ENCODE measurements around the gene PDXP.
A peak's percentile ranks its signal among the peaks of the same experiment; 100 is the strongest.
"Not testable (repeated sequence)": the region's sequence is repeated elsewhere in the genome, so short reads cannot be mapped to it uniquely, and the experiment has no call there.

PDXP gene

DNA sequence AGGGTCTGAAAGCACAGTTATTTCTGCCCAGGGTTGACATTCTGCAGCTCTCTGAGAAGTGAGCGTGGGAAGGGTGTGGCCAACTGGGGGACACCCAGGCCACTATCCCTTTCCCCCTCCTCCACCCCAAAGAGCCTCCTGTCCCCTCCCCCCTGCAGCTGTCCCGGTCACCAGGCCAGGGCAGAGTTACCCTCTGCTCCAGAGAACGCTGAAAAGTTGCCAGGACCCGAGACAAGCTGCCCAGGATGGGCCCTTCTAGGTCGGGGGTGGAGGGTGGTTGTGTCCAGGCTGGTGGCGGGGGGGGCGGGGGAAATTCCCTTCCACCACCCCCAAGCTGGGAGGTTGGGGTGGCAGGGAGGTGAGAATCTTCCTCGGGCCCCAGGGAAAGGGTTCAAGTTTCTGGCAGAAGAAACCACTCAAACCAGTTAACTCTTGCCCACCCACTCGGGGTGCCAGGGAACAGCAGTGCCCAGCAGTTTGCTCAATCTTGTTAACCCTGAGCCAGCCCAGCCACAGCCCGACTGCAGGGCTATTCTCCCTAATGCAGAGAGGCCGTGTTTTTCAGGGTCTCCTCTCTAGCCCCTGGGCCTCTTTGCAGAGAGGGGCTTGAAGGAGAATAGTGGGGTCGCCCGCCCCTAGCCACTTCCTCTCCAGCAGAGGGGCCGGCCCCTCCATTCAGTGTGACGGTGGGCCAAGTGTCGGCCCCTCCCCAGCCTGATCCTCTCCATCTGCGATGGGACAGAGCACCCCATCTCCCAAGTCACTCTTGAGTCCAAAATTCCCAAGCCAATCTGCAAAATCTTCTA is 17.6 kb downstream of the PDXP start:
- no peak for DNase-seq

DNA sequence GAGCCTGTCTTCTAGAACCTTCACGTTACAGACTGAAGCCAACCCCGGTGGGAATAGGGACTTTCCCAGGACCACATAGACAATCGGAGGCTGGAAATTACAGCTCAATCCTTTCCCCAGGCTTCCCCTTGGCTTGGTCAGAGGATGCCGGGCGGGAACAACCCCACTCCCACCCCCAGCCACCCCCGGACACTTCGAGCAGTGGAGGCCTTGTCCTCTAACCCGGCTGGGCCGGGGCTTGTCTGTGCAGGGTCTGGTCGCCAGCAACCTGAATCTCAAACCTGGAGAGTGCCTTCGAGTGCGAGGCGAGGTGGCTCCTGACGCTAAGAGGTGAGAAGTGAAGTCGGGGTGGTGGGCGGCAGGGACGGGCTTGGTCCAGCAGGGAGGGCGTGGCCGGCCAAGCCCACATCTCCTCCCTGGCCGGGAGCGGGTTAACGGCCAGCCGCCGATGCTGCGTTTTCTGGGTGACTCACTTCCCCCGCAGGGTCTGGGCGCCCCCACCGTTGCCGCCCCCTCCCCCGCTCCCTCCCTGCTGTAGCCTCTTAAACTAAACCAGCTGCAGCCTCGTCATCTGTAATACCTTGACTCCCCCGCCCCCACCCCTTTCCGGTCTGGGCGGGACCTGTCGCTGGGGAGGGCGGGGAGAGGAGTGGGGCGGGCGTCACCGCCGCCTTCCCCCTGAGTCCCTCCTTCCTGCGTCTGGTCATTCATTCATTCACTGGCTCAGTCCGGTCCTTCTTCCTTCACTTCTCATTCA is 18.4 kb downstream of the PDXP start:
- no peak for DNase-seq

DNA sequence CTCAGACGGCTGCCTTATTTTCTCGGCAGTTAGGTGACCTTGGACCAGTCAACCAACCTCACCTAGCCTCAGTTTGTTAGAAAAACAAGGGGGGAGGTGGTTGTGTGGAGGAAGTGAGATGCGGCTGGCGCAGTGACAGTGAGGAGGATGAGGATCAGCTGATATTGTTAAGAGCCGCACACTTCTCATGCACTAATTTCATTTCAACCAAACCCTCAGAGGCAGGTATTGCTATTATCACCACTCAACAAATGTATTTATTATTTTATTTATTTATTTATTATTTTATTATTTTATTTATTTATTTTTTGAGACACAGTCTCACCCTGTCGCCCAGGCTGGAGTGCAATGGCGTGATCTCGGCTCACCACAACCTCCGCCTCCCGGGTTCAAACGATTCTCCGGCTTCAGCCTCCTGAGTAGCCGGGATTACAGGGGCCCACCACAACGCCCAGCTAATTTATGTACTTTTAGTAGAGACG is 19.0 kb downstream of the PDXP start:
- no peak for DNase-seq

DNA sequence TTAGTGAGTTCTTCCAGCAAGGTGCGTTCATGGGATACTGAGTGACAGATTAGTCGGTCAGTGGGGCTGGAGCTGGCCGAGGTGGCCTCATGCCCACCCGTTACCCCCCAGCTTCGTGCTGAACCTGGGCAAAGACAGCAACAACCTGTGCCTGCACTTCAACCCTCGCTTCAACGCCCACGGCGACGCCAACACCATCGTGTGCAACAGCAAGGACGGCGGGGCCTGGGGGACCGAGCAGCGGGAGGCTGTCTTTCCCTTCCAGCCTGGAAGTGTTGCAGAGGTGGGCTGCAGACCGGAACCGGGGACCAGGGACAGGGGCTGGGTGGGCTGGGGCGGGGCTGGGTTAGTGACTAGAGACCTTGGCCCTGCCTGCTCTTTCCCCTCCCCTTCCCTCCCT is 19.8 kb downstream of the PDXP start:
- no peak for DNase-seq

DNA sequence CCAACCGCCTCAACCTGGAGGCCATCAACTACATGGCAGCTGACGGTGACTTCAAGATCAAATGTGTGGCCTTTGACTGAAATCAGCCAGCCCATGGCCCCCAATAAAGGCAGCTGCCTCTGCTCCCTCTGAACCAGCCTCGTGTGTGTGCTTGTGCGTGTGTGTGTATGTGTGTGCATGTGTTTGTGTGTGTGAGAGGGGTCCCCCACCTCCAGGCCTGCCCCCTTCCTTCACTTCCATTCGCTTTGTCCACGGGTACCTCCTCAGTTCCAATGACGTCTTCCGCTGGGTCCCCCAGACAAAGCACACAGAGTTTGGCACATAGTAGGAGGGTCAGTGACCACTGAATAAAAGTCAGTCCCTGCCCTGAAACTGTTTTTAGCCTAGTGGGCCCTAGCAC is 21.1 kb downstream of the PDXP start:
- no peak for DNase-seq

DNA sequence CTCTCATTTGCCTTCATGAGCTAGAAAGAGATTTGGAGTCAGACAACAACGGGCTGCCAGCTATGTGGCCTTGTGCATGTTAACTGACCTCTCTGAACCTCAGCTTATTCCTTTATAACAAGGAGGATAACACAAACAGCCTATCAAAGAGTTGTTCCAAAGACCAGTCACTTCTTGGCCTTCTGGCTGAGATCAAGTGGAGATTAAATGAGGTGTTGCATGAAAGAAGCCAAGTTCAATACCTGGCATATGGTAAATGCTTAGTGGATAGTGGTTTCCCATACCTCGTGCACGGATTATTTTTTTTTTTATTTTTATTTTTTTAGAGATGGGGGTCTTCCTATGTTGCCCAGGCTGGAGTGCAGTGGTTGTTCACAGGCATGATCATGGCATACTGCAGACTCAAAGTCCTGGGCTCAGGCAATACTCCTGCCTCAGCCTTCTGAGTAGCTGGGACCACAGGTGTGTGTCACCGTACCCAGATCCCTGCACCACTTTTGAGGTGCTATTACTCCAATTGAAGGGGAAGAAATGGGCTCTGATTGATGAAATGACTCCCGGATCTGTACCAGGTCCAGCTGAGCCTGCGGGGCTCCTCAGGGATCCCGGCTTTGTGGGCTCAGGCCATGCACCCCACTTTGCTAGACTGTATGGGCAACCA is 21.8 kb downstream of the PDXP start:
- no peak for DNase-seq

DNA sequence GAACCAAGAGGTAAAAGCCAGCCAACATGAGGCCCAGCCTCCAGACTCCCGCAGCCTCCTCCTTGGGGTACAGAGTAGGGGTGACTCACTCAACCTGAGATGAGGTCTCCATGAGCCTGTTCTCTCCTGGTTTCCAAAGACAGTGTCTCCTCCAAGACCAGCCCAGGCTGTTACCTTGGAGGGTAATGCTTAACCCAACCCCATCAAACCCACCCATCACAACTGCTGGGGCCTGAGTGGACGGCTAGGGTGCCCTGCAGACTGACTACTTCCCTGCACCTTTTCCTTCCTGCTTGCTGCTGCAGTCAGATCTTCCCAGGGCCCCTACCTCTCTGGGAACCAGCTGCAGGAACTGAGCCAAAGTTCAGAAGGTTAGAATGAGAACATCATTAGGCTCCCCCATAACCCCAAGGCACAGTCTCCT is 22.5 kb downstream of the PDXP start:
- DNase-seq: no peak

DNA sequence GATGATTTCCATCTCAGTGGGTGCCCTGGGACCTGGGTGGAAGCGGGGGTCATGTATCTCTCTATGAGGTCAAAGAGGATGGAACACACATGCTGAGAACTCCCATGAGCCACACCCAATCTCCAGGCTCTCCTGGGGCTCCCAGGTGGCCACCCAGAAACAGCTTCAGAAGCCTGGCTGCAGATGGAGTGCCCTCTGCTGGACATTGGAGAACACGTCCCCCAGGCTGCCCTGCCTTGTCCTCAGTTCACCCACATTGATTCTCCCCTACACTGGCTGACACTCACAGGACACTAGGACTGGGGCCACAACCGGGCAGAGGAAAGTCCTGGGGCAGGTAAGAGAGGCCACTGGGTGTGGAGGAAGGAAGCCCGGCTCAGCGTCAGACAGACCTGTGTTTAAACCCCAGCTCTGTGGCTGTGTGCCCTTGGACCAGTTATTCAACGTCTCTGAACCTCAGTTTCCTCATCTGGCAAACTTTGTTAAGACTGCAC is 23.1 kb downstream of the PDXP start:
- no peak for DNase-seq

DNA sequence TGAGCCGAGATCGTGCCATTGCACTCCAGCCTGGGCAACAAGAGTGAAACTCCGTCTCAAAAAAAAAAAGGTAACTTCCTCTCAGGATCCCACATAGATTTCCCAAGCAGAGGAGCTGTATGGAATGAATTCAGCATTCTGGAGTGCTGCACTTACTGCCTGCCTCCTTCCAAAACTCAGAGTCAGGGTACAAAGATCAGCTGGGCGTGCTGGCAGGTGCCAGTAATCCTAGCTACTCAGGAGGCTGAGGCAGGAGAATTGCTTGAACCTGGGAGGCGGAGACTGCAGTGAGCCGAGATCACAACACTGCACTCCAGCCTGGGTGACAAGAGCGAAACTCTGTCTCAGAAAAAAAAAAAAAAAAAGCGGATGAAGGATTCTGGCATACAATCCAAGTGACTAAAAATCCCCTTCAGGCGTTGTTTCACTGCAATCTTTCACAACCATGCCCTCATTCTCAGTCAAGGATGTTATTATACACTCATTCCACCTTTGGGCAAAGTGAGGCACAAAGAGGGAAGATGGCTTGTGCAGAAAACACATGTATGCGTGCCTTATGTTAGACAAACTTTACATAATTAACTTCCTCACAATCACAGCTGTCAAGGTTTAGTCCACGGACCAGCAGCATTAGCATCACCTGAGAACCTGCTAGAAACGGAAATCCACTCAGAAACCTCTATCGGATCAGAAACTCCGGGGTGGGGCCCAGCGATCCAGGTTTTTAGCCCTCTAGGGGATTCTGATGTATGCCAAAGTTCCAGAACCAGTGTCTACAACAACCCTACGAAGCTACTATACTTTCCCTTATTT is 26.5 kb downstream of the PDXP start:
- no peak for DNase-seq

DNA sequence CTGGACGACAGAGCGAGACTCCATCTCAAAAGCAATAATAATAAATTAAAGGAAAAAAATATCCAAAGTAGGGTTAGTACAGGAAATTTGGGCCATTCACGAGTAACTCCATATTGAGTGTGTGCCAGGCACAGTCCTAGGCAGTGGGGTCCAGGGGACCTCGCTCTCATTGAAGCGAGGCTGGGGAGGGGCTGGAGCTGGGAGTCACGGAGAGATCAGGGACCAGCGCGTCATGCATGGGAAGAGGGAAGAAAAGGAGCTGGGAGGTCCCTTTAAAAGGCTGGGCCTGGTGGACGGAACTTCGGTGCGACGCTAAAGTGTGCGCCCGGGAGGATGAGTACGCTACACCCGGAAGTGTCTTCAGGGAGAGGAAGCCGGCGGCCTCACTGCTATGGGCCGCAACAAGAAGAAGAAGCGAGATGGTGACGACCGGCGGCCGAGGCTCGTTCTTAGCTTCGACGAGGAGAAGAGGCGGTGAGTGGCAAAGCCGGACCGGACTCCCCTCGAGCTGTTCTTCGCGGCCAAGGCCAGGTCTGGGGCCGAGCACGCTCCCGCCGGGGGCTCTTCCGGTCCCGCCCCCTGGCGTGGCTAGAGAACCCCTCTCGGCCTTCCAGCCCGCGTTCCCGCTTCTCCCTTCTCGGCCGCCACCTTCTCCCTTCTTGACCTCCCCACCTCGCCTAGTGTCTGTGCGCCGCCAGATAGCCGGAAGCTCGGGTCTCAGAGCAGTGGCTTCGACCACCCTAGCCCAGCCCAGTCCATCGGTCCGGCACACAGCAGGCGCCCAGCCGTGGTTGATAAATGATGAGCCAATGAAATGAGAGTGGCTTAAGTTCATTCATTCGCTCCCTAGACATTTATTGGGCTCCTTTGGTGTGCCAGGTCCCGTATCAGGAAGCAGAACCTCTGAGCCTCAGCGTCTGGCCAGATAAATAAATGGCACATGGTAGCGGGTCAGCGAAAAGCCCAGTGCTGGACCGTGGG is 27.8 kb downstream of the PDXP start, which contains the start of gene NOL12:
TSS of gene NOL12 (plus strand) at position 342 of the 981 bp plus-strand sequence. CDS start at position 392, 50 bp downstream.
- no peak for DNase-seq

DNA sequence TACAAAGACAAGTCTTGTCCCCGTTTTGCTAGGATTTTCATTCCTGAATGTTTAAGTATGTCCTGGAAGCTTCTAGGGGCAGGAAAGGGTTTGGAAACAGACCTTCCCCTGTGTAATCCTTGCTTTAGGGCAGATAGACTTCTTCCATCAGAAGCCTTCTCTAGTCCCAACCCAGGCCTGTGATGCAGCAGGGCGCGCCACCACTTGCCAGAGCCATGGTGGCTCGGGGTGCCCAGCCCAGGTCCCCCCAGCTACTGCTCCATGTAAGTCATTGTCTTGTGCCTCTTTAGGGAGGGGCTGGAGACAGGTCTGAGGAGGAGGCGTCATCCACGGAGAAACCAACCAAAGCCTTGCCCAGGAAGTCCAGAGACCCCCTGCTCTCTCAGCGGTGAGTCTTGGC is 31.9 kb downstream of the PDXP start:
- no peak for DNase-seq

DNA sequence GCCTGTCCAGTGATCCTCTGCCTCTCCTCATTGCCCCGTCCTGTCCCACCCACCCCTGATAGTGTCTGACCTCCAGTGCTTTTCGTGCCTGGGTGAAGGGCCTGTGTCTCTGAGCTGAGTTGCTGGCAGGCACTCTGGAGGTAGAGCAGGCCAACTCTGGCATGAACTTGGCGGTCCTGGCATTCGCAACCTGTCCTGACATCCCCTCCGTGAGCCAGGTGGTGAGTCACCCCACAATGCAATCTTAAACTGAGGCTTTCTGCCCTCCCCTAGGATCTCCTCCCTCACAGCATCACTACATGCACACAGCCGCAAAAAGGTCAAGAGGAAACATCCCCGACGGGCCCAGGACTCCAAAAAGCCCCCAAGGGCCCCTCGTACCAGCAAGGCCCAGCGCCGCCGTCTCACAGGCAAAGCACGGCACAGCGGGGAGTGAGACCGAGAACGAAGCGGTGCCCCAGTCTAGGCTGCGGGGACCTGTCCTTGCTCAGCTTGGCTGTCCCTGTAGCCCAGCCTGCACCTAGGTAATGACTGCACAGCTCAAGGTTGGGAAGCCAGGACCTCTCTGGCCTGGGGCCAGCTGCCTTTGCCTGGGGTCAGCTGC is 32.5 kb downstream of the PDXP start:
- no peak for DNase-seq

DNA sequence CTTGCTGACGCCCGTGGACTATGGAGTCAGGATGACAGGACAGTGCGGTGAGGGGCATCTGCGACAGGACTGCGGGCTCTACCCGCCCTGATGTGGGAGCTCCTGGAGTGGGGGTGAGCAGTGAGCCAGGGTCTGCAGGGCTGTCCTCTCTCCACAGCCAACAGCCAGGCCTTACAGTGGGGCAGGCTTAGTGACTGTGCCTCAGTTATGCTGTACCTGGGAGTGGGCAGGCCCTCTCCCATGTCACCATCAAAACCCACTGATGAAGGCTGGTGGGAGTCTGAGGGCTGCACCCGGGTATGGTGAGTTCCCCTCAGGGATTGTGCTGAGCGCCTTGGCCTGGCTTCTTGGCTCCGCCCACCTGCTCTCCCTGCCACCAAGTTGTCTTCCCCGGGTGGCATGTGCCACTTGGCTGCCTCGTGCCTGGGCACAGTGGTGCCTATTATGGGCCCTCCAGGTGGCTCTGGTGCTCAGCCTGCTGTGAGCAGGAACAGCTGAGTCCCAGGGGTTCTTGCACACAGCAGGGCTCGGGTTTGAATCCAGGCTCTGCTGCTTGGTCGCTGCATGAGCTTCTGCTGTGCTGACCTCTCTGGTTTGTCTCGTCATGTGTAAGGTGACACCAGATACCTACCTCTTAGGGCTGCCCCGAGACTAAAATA is 34.2 kb downstream of the PDXP start:
- no peak for DNase-seq

DNA sequence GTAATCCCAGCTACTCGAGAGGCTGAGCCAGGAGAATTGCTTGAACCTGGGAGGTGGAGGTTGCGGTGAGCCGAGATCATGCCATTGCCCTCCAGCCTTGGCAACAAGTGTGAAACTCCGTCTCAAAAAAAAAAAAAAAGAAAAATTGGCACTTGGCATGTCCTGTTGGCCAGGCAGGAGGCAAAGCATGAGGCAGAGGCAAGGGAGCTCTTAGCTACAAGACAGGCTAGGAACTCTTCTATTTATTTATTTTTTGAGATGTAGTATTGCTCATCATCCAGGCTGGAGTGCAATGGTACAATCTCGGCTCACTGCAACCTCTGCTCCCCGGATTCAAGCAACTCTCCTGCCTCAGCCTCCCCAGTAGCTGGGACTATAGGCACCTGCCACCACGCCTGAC is 35.6 kb downstream of the PDXP start:
- not testable (repeated sequence) for DNase-seq

DNA sequence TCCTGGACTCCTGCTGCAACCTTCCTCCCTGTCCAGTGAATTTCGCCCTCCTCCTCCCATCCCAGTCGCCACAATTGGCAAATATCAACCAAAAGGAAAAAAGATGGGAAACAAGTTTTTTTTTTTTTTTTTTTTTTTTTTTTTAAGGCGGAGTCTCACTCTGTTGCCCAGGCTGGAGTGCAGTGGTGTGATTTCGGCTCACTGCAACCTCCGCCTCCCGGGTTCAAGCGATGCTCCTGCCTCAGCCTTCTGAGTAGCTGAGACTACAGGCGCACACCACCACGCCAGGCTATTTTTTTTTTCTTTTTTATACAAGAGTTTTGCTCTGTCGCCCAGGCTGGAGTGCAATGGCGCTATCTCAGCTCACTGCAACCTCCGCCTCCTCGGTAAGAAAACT is 37.7 kb downstream of the PDXP start:
- DNase-seq: not testable (repeated sequence)

DNA sequence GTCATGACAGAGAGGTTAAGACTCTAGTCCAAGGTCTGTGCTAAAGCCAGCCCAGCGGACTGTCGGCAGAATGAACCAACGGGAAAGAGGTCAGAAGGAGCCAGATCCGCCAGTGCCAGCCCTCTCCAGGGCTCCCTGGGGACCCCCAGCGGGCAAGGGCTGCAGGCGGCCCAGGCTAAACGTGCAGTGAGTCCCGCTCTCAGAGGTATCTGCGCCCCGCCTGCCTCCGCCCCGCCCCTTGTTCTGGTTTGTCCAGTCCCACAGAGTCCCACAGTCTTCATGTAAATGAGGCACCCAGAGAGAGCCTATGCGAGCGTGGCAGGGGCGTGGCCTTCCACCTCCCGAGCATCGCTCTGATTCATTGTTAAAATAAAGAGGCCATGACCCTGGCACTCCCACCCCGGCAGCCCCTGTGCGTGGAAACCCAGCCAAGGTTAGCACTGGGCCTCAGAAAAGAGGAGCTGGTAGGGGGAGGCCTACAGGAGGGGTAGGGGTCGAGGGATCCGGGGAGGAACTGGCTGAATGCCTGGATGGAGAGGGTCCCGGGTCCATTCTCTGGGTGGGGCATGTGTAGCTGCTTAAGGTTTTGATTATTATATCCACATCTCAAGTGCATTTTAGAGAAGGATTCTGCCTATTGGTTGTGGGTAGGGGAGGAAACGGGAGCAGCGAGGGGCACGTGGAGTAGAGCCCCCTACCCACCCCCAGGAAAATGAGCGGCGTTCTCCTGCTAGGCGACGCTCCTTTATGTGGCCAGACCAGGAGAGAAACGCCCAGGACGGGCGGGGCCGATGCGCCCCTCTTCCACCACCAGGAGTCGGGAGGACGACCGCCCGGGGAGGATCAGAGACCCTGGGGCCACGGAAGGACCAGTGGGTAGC is 38.4 kb downstream of the PDXP start, which contains the start of gene TRIOBP:
TSS of gene TRIOBP (plus strand) at position 392 of the 881 bp plus-strand sequence. CDS start 4,318 bp downstream, outside the sequence.
- DNase-seq: peak; percentile 46

DNA sequence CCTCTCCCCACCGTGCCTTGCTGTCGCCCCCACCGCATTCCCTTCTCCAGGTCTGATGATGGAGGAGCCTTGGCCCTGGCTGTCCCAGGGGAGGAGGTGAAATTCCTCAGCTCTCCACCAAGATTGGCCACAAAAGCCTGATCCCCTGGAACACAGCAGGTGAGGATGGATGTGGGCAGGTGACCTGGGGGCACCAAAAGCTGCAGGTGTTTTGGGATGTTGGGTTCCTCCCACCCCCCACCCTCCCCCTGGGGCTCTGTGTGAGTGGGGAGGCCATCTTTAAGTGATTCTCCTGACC is 39.0 kb downstream of the PDXP start:
- no peak for DNase-seq

DNA sequence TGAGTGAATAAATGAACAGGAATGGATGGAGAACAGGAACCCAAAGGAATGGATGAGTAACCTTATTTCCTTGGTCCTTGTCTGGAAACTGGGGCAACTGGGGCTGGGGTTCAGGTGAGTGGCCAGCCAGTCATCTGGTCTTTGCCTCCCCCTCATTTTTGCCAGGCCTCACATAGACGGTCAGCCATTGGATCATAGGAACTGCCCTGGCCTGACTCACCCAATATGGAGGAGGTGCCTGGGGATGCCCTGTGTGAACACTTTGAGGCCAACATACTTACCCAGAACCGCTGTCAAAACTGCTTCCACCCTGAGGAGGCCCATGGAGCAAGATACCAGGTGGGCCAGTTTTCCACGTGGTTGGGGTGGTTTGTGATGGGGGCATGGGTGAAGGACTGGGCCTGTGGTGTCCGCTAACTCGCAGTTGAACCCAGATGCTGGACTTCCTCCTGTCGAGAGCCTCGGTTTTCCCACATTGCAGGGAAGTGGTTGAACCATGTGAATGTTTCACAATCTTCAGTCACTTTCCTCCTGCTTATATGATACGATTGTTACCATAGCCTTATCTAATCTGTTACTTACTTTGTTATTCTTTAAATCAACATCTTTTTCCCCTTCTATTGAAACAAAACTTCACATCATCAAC is 42.7 kb downstream of the PDXP start:
- DNase-seq: no peak

DNA sequence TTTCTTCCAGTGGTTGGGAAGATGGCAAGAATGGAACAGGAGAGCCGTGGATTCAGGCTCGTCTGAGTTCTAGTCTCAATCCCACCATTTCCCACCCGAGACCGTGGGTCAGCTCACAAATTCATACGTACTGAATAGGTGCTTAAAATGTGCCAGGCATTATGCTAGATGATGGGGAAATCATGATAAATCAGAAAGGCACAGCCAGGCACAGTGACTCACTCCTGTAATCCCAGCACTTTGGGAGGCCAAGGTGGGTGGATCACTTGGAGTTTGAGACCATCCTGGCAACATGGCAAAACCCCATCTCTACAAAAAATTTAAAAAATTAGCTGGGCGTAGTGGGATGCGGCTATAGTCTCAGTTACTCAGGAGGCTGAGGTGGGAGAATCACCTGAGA is 45.4 kb downstream of the PDXP start:
- DNase-seq: no peak
